Osteoblast (primary cell): ENCODE measurements around the gene FUBP3. TPM values are rescaled to one million over a fixed set of nuclear protein-coding genes. Genes with fewer than 3 reads are reported as not detected.

ENCODE experiments used
- DNase-seq: peaks from one replicate; pipeline ENCODE4 v3.0.0; 2011; ENCODE audit warnings: low spot score, mixed read lengths; ENCODE audit not compliant: insufficient read length; ENCODE audit errors: missing footprints
- H2AFZ ChIP-seq: 2 replicates; pipeline ENCODE4 v1.6.0; 2011; ENCODE audit warnings: mild to moderate bottlenecking, low read length
- H3K27ac ChIP-seq: 2 replicates; pipeline ENCODE4 v1.5.1; 2011; ENCODE audit warnings: mild to moderate bottlenecking, low read depth, low read length, moderate library complexity
- H3K27me3 ChIP-seq: 2 replicates; pipeline ENCODE4 v1.6.0; 2012; ENCODE audit warnings: mild to moderate bottlenecking, control low read depth, inconsistent platforms, low read length, moderate library complexity; ENCODE audit not compliant: insufficient read depth
- H3K36me3 ChIP-seq: 2 replicates; pipeline ENCODE4 v1.5.1; 2011; ENCODE audit warnings: mild to moderate bottlenecking, low read length, control low read depth, moderate library complexity; ENCODE audit not compliant: insufficient read depth
- H3K4me1 ChIP-seq: 2 replicates; pipeline ENCODE4 v1.5.1; 2011; ENCODE audit warnings: mild to moderate bottlenecking, low read length, control low read depth, moderate library complexity; ENCODE audit not compliant: insufficient read depth
- H3K4me2 ChIP-seq: 2 replicates; pipeline ENCODE4 v1.6.0; 2011; ENCODE audit warnings: mild to moderate bottlenecking, low read length; ENCODE audit not compliant: insufficient read depth
- H3K4me3 ChIP-seq: fragments of 200-600 bp; sonication (generic); 3 replicates; pipeline ENCODE4 v1.5.1; 2012; ENCODE audit warnings: mild to moderate bottlenecking, low read length, inconsistent platforms; ENCODE audit not compliant: insufficient read depth
- H3K79me2 ChIP-seq: 2 replicates; pipeline ENCODE4 v1.6.0; 2012; ENCODE audit warnings: mild to moderate bottlenecking, low read length, control low read depth, inconsistent platforms; ENCODE audit not compliant: insufficient read depth
- H3K9me3 ChIP-seq: 2 replicates; pipeline ENCODE4 v1.5.1; 2011; ENCODE audit warnings: low read depth, low read length, control low read depth
- H4K20me1 ChIP-seq: 2 replicates; pipeline ENCODE4 v1.6.0; 2012; ENCODE audit warnings: mild to moderate bottlenecking, low read length, control low read depth; ENCODE audit not compliant: insufficient read depth
- total RNA-seq: library from RNA; depleted of rRNA; stranded (reverse); fragments of >200 nt; gene quantifications from 2 replicates; pipeline ENCODE4 v1.2.3, GENCODE V29; 2012
- TF ChIP-seq, protein P1 (sequence below): IDR thresholded peaks from 2 replicates; pipeline ENCODE4 v1.5.1; 2011; ENCODE audit warnings: mild to moderate bottlenecking, low read depth, low read length, moderate library complexity; ENCODE audit errors: extremely low read depth

Gene FUBP3
- total RNA-seq, 1 donor, result 45.6 TPM

DNA sequence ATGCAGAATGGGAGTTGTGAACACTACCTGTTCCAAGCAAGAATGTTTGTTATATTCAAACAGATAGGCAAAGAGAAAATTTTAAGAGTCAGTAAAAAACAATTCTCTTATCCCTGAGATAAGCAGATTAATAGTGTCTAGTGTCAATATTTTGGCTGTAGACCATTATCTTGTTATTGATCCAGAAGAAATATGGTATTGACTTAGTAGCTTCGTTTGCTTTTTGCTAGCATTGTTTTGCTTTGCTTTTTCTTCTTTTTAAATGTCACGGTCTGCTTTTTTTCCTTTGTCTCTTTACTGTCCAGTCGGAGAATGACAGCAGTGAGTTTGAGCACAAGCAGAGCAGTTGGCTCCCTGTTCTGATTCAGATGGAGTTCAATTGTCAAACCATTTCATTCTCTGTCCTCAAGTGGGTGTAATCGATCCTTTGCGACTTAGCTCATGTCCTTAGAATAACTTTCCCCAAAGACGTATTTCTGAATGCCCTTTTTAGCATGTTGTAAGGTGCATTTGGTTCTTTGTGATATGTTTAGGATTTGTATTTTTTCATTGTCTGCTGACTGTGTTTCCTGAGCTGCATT, 29.3 kb downstream of the FUBP3 start:
- H3K27ac ChIP-seq, result no peak overlapping the region
- peaks cover 45% of the 10 kb centered on the region for H3K79me2 ChIP-seq
- no peaks in the 10 kb centered on the region for H3K9me3 ChIP-seq
- TF ChIP-seq, protein P1, sequence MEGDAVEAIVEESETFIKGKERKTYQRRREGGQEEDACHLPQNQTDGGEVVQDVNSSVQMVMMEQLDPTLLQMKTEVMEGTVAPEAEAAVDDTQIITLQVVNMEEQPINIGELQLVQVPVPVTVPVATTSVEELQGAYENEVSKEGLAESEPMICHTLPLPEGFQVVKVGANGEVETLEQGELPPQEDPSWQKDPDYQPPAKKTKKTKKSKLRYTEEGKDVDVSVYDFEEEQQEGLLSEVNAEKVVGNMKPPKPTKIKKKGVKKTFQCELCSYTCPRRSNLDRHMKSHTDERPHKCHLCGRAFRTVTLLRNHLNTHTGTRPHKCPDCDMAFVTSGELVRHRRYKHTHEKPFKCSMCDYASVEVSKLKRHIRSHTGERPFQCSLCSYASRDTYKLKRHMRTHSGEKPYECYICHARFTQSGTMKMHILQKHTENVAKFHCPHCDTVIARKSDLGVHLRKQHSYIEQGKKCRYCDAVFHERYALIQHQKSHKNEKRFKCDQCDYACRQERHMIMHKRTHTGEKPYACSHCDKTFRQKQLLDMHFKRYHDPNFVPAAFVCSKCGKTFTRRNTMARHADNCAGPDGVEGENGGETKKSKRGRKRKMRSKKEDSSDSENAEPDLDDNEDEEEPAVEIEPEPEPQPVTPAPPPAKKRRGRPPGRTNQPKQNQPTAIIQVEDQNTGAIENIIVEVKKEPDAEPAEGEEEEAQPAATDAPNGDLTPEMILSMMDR, result no peak
- peaks cover 31% of the 10 kb centered on the region for H3K36me3 ChIP-seq
- peaks cover 17% of the 10 kb centered on the region for H4K20me1 ChIP-seq
- no peak for DNase-seq
- H3K27me3 ChIP-seq, result no peaks in the 10 kb centered on the region
- H2AFZ ChIP-seq, result no peak overlapping the region
- no peak overlapping the region for H3K4me2 ChIP-seq
- H3K4me1 ChIP-seq, result peaks cover 9% of the 10 kb centered on the region
- H3K4me3 ChIP-seq, result no peak overlapping the region

DNA sequence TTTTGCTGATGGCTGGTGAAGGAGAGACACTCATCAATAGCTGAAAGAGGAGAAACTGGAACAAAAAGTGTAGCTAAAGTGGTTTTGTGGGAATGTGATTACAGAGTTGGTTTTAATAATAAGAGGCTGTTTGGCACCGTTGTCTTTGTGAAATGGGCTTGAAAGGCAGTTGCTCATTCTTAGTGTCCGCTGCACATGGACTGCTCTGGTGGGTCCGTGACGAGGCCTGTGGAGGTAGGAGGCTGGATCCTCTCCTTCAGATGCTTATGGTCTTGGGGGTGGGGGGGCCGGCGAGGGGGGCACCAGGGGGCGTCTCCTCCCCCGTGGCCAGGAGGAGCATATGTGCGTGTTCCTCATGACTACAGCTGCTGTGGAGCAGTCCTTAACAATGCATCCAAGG, 29.8 kb downstream of the FUBP3 start:
- H2AFZ ChIP-seq, result no peak overlapping the region
- peaks cover 37% of the 10 kb centered on the region for H3K36me3 ChIP-seq
- no peak overlapping the region for H3K27ac ChIP-seq
- H3K27me3 ChIP-seq, result no peaks in the 10 kb centered on the region
- TF ChIP-seq, protein P1, result no peak
- no peak for DNase-seq
- H3K4me3 ChIP-seq, result no peak overlapping the region
- H4K20me1 ChIP-seq, result peaks cover 17% of the 10 kb centered on the region
- H3K4me1 ChIP-seq, result peaks cover 9% of the 10 kb centered on the region
- H3K9me3 ChIP-seq, result no peaks in the 10 kb centered on the region
- H3K79me2 ChIP-seq, result peaks cover 43% of the 10 kb centered on the region
- H3K4me2 ChIP-seq, result no peak overlapping the region

DNA sequence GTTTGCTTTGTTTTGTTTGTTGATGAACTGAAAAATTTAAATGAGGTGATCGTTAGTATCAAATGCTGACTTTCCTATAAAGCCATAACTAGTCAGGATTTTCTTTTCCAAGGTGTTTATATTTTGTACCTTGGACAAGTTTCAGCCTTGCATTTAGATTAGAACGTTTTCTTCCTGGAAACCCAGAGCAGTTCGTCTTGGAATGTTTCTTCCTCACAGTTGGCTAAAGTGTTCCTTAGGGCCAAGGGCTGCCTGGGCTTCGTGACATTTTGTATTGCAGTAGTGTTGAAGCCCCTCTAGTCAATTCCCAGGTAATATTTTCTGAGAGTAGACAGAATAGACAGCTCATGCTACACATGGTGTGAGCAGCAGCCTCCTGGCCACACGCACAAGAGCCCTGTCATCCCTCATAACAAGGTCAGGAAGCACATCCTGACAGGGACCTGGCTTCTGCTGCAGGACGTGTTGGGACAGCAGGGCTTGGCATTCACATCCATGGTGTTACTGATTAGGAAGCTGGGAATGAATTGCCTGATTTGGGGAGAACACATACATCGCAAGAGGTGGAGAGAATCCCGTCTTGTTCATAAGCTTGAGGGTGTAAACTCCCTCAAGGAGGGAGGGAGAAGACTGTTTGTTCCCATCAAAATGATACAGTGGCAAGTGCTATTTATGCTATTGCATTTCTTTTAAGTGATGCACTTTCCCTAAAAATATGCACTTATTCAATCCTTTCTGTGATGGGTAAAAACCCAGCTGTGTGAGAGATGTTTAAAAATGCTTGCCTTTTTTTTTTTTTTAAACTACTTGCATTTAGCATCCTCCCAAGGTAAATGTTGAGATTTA, 31.7 kb downstream of the FUBP3 start:
- TF ChIP-seq, protein P1, result no peak
- no peaks in the 10 kb centered on the region for H3K27me3 ChIP-seq
- H3K4me3 ChIP-seq, result no peak overlapping the region
- H2AFZ ChIP-seq, result no peak overlapping the region
- H3K36me3 ChIP-seq, result peaks cover 54% of the 10 kb centered on the region
- H4K20me1 ChIP-seq, result peaks cover 17% of the 10 kb centered on the region
- H3K4me2 ChIP-seq, result no peak overlapping the region
- peaks cover 41% of the 10 kb centered on the region for H3K79me2 ChIP-seq
- peaks cover 9% of the 10 kb centered on the region for H3K4me1 ChIP-seq
- no peak for DNase-seq
- no peak overlapping the region for H3K27ac ChIP-seq
- no peaks in the 10 kb centered on the region for H3K9me3 ChIP-seq

DNA sequence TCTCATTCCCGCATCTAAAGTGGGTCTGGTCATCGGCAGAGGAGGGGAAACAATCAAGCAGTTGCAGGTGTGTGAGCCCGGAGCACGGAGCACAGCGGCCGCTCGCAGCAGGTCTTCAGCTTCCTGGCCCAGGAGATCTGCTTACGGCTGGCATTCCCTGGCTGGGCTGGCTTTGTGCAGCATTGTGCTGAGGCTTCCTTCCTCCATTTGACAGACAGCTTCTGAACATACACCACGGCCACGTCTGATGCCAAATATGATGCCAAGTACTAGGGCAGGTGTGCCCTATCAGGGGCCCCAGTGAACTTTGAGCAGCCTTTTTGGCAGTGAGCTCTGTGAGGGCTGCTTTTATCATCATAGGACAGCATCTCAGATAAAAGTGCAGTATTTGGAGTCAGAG, 37.1 kb downstream of the FUBP3 start:
- Histone ChIP-seq H3K4me2 (no peak overlapping the region), H3K9me3 (no peaks in the 10 kb centered on the region), H3K27me3 (no peaks in the 10 kb centered on the region), H3K4me3 (no peak overlapping the region), H2AFZ (no peak overlapping the region), H3K4me1 (no peaks in the 10 kb centered on the region), H3K27ac (no peak overlapping the region), H4K20me1 (no peaks in the 10 kb centered on the region), H3K79me2 (peaks cover 5% of the 10 kb centered on the region), H3K36me3 (peaks cover 98% of the 10 kb centered on the region)
- DNase-seq, result no peak
- TF ChIP-seq, protein P1, result no peak
